ENCODE data around the gene PAFAH1B2. TPM values are rescaled to one million over a fixed set of nuclear protein-coding genes. Genes with fewer than 3 reads are reported as not detected.

The PAFAH1B2 gene
- total RNA-seq, 1 experiment from 2014 or later, result 154 TPM

- Histone ChIP-seq H3K4me2 (ENCODE audit: low read length) (peak overlapping the region; percentile 89), H3K9me2 (ENCODE audit: insufficient read depth) (no peaks in the 10 kb centered on the region), H3K4me3 (replicated peaks in 1 of 2; ENCODE audit: low read depth in 1 of 2, low read length in 2 of 2) (no peak overlapping the region), H3K27me3 (ENCODE audit: insufficient read depth, low read length) (no peaks in the 10 kb centered on the region), H3K4me1 (ENCODE audit: control insufficient read depth in 1 of 2, insufficient read depth in 2 of 2, low read length in 2 of 2) (peaks cover 24 to 37% of the 10 kb centered on the region in 2 experiments), H4K20me1 (ENCODE audit: insufficient read depth) (no peaks in the 10 kb centered on the region), H3K27ac (ENCODE audit: low read depth, low read length) (peak overlapping the region; percentile 45; the same call in 1 of the 2 replicates), H2AFZ (ENCODE audit: low read depth, low read length, poor library complexity, severe bottlenecking) (no peak overlapping the region), H3K36me3 (ENCODE audit: control insufficient read depth in 1 of 2, insufficient read depth in 2 of 2, low read length in 2 of 2) (no peaks in the 10 kb centered on the region; a peak in 2 of 4 replicates), H3K9me3 (ENCODE audit: control insufficient read depth in 1 of 2, insufficient read depth in 1 of 2, low read depth in 1 of 2, low read length in 2 of 2) (no peaks in the 10 kb centered on the region), H3K9ac (ENCODE audit: low read length) (peak overlapping the region; percentile 50), H3K79me2 (ENCODE audit: insufficient read depth, low read length) (no peaks in the 10 kb centered on the region)
- ChIA-PET RAD21 (ENCODE audit: low non-redundant PET in 1 of 2, low total read pairs in 2 of 2, uncharacterized antibody in 2 of 2, unreplicated experiment in 2 of 2) (interaction anchor here in 1 of 2 experiments (1.0 kb wide), 1 partner anchor 46 kb away, joined by 3 read pairs; no protein-coding TSS in a partner anchor), CTCF (interaction anchor here (0.6 to 5.3 kb wide), 10 partner anchors 8 to 445 kb away, joined by 3 to 30 read pairs (median 4); partner anchors contain the start of gene PAFAH1B2), POLR2A (no interaction called here)
- peak; percentile 81 for DNase-seq (ENCODE audit: low read depth, low spot score)
- intact Hi-C loops (cut with micrococcal nuclease), result loop anchor here (1.0 kb wide), 1 partner anchor 45 kb away; no protein-coding TSS in a partner anchor
- no TSS peak for BruUV-seq (replicated peaks)
- peak; percentile 72 for ATAC-seq
- TF ChIP-seq EGR1 (IDR thresholded peaks at IDR 0.05; ENCODE audit: low read depth) (no peak), EZH2 (IDR thresholded peaks at IDR 0.05) (no peak), CEBPB (IDR thresholded peaks at IDR 0.05; ENCODE audit: low read depth) (no peak), POLR2AphosphoS5 (IDR thresholded peaks at IDR 0.05; ENCODE audit: low read depth, low read length) (no peak), POLR2A (IDR thresholded peaks at IDR 0.05; ENCODE audit: borderline replicate concordance, extremely low read depth, insufficient read depth, insufficient read length) (no peak), ZFX (IDR thresholded peaks at IDR 0.05) (no peak), REST (IDR thresholded peaks at IDR 0.05; ENCODE audit: low read depth) (no peak), TCF7L2 (IDR thresholded peaks at IDR 0.05; ENCODE audit: borderline replicate concordance, extremely low read depth, insufficient read depth, insufficient read length) (no peak), ATF3 (IDR thresholded peaks at IDR 0.05) (no peak), ZNF274 (IDR thresholded peaks at IDR 0.05; ENCODE audit: low read depth, low read length) (no peak), SRF (IDR thresholded peaks at IDR 0.05; ENCODE audit: low read depth) (no peak), ZBTB33 (IDR thresholded peaks at IDR 0.05; ENCODE audit: extremely low read depth, insufficient replicate concordance, low read length) (no peak), YY1 (IDR thresholded peaks at IDR 0.05; ENCODE audit: extremely low read depth, insufficient replicate concordance, low read depth, low read length) (peak; percentile 65), EZH2phosphoT487 (IDR thresholded peaks at IDR 0.05; ENCODE audit: borderline replicate concordance) (no peak), ELF1 (IDR thresholded peaks at IDR 0.05; ENCODE audit: borderline replicate concordance, low read depth) (no peak), SP1 (IDR thresholded peaks at IDR 0.05; ENCODE audit: low read depth) (no peak)
- TF ChIP-seq, protein P1, sequence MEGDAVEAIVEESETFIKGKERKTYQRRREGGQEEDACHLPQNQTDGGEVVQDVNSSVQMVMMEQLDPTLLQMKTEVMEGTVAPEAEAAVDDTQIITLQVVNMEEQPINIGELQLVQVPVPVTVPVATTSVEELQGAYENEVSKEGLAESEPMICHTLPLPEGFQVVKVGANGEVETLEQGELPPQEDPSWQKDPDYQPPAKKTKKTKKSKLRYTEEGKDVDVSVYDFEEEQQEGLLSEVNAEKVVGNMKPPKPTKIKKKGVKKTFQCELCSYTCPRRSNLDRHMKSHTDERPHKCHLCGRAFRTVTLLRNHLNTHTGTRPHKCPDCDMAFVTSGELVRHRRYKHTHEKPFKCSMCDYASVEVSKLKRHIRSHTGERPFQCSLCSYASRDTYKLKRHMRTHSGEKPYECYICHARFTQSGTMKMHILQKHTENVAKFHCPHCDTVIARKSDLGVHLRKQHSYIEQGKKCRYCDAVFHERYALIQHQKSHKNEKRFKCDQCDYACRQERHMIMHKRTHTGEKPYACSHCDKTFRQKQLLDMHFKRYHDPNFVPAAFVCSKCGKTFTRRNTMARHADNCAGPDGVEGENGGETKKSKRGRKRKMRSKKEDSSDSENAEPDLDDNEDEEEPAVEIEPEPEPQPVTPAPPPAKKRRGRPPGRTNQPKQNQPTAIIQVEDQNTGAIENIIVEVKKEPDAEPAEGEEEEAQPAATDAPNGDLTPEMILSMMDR (IDR thresholded peaks at IDR 0.05 in 2 of 3, conservative IDR thresholded peaks at IDR 0.05 in 1 of 3; ENCODE audit: borderline replicate concordance in 1 of 3, insufficient read depth in 1 of 3, low read depth in 2 of 3, low read length in 2 of 3), result peak; percentile 66 to 100 (median 73)
Measured at GRCh38 chr11:117180661-117181585, 36.8 kb downstream of the PAFAH1B2 start.

All from HCT116 (cell line).